Stimulated activated CD8-positive, alpha-beta memory T cell treated with anti-CD3 and anti-CD28 coated beads, Interleukin-7, amount 100 ng/mL, for 4 hours (primary cell): ENCODE data around the gene HOXC6.

ENCODE experiments used
- DNase-seq, 2 donors: peaks; one replicate each; pipeline ENCODE4 v3.0.0-alpha.2; 2020; ENCODE audit warnings: low read depth in 2 of 2

The HOXC6 gene

DNA sequence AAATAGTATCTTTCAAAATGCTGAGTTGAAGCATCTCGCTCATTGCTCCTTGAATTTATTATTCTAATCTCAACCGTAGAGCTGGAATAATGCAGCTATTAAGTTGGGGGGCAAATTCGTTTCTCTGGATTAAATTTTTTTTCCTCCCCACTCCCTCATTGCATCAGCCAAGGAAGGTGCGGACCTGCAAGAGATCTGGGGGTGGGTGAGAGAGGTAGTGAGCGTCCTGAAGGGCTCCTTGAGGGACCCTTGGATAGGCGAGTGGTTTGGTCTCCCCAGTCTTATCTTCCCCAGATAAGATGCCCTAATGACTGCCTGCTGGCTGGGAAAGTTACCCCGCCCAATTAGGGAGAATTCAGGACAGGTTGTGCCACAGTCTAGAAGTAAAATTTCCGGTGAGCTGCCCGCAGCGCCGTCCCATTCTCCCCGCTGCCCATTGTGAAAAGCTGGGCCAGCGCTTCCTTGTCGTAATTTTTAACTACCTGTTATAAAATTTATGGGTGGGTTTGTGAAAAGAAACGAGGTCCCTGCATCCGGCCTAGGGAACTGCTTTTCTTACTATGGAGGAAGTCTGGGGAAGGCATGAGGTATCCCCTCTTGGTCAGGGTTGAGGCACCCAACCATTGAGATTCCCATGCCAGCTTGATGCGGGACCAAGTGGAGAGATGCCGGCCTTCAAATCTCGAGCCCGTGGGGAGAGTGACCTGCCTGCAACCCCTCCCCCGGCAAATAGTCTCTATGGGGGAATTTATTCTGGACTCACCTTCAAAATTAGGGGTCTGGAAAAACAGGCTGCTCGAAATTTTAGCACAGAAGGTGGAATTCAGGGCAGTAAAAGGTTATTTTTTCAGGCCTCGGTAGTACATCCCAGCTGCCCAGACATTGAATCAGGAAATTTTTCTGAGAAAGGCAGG lies 13.0 kb upstream of the HOXC6 start:
- DNase-seq, result no peak

DNA sequence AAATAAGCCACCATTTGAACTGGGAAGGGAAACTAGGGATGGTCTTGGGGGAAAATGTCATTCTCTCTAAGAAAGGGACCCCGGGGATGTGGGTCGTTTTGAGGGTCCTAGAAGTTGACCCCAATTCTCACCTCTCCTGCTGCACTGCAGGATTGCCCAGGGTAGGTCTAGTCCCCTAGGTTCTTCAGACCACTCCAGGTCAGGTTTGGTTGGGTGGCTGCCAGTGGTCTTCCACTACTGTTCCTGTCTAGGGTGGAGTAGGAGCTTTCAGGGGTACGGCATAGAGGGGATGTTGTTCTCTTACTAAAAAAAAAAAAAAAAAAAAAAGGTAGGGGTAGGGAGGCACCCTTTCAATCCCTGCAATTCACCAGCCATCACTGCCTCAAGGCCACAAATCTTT lies 12.2 kb upstream of the HOXC6 start:
- DNase-seq, result no peak

GRCh38 chr12:54016478-54016964 lies 11.7 kb upstream of the HOXC6 start:
- DNase-seq, result no peak

DNA sequence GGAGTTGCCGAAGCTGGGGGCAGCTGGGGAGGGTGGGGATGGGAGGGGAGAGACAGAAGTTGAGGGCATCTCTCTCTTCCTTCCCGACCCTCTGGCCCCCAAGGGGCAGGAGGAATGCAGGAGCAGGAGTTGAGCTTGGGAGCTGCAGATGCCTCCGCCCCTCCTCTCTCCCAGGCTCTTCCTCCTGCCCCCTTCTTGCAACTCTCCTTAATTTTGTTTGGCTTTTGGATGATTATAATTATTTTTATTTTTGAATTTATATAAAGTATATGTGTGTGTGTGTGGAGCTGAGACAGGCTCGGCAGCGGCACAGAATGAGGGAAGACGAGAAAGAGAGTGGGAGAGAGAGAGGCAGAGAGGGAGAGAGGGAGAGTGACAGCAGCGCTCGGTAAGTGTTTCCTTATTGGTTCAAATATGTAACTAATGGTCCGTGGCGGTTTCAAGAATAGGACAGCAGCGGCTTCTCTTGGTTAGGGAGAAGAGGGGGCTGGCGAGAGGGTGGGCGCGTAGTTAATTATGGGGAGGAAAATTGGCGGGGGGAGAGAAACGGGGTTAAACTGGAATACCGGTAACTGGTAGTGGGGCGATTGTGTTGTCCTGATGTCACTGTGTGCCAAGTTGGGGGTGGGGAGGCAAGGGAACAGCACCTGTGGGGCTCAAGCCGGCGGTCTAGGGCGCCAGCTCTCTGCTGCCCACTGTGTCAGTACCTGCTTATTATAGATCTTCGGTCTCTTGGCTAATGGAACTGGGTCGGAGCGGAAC lies 11.0 kb upstream of the HOXC6 start:
- no peak for DNase-seq

- peak; percentile 56 to 76 for DNase-seq
Measured at GRCh38 chr12:54017878-54018467, 10.3 kb upstream of the HOXC6 start.

DNA sequence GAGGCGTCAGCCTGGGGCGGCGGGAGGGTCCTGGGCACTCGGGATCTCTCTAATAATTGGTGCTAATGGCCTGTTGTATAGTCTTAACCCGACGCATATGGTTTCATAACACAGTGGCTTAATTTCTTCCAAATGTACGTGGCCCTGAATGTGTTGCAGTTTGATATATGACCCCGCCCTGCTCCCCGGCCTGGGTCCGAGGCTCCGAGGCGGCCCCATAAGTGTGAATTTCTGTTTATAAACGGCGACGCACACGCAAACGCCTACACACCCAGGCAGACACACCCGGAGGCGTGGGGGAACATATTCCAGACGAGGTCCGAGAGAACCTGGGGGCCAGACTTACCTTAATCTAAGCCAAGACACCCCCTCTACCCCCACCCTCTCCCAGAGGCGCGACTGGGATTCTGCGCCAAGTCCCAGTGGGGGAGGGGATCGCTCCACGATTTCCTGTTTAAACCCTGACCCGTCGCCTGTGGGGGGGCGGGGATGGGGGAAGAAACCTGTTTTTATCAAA lies 9.7 kb upstream of the HOXC6 start:
- no peak for DNase-seq

DNA sequence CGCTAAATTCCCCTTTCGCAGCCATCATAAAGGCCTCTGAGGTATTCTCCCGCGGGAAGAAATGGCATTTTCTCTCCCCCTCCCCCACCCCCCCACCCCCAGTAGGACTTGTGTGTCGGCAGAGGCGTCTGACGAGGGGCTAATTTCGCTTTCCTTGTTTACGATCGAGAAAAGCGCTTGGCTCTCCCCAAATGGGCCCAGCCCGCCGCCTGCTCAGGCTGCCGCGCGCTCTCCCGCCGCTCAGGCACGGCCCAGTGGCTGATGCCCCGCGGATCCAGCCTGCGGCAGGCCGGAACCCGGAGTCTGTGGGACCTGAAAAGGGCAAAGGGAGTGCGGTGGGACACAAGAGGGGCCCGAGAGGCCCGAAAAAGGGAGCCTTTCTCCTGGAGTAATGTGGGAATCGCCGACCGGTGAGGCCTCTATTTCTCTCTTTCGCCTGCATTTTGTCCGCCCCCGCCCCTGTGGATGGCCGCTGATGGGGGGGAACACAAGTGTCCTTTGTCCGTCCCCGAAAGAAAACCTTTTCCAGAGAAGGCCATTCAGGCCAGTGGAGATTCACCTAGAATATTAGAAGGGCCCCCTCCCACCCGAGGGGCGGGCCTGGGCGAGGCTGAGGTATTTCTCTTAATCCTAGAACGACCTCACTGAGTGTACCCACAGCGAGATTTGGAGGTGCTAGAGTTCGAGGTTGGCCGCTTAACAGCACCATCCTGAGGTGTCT lies 9.0 kb upstream of the HOXC6 start:
- DNase-seq, result no peak

- DNase-seq, result no peak
Measured at GRCh38 chr12:54019924-54020590, 8.2 kb upstream of the HOXC6 start.

GRCh38 chr12:54020591-54021405 lies 7.4 kb upstream of the HOXC6 start:
- DNase-seq, result no peak

DNA sequence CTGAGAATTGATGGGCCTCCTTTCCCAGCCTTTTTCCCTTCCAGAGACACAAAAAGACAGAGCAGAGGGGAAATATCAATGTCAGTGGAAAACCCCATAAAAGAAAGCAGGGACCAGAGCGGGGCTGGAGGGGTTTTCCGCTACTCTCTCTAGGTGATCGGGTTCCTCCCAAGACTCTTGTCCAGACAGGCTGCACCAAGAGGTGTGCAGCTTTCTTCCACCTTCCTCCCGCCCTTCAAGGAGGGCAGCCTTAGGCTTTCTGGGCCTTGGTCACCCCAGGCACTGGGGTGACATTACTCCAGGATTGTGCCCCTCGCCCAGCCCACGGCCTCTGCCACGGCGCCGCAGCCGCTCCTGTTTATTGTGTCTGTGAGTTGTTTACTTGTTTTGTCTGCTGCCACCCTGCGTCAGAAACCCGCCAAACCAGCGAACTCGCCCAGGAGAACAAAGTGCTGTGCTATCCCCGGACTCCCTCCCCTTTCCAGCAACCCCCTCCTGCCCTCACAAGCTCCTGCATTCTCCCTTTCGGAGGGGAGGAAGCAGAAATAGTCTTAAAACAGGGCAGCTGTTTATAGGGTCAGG lies 6.7 kb upstream of the HOXC6 start:
- no peak for DNase-seq

DNA sequence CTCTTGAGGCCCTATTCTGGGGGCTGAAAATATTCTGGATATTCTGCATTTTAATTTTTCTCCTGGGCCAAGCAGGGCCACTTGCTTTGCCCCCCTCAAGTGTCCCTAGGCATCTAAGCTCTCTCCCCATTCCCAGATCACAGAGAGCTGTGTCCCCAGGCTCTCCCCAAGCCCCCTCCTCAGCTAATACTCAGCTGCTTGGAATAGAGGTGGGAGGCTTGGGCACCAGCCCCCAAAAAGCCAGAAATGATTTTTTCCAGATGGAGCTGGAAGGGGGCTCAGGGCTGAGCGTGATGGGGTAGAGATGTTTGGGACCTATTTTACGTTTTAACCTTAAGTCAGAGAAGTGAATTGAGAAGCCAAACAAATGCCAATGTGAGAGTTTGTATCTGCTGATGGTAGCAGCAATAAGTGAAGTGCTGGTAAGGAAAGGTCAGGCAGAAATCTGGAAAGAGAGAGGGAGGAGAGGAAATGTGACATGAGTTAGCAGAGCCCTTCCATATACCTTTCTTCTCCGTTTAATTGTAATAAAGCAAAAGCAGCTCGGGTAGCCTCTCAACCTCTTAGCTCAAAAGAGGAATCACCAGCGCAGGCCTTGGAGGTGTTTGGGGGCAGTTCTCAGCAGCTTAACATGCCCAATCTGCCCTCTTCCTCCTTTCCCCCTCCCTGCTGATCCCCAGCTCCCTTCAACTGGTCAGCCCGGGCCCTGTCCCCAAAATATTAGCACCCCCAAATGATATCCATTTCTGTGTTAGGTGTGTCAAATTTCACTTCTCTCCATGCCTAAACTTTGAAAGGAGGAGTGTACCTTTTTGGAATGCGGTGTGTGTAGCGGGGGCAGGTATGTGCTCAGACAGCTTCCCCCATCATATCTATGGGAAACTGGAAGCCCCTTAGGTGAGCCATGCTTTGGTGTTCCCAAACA lies 5.0 kb upstream of the HOXC6 start:
- DNase-seq, result no peak

DNA sequence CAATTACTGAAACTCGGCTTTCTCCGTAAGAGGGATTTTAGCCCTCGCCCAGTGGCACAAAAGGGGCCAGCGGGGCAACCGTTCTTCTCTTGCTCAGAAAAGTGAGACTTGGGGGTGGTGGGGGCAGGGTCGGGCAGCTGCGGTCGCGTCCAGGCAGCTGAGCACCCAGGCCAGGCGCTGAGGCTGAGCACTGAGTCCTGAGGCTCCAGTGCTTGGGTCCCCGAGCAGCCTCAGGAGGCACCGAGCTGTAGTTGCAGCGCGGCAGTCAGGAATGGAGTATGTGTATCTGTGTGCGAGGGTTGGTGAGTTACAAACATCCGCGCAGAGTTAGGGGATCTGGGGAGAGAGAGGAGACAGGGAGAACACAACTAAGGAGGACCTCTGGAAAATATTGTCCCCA lies 4.1 kb upstream of the HOXC6 start:
- DNase-seq, result no peak

- no peak for DNase-seq
Measured at GRCh38 chr12:54024581-54025305, 3.5 kb upstream of the HOXC6 start.

GRCh38 chr12:54025499-54026405 lies 2.5 kb upstream of the HOXC6 start:
- no peak for DNase-seq

- DNase-seq, result no peak
Measured at GRCh38 chr12:54026640-54027441, 1.4 kb upstream of the HOXC6 start.

GRCh38 chr12:54027442-54027786 lies 826 bp upstream of the HOXC6 start:
- no peak for DNase-seq
